ENCODE data around the gene ITGB5.
"Not testable (repeated sequence)": the region's sequence is repeated elsewhere in the genome, so short reads cannot be mapped to it uniquely, and the experiment has no call there.

Gene ITGB5

DNA sequence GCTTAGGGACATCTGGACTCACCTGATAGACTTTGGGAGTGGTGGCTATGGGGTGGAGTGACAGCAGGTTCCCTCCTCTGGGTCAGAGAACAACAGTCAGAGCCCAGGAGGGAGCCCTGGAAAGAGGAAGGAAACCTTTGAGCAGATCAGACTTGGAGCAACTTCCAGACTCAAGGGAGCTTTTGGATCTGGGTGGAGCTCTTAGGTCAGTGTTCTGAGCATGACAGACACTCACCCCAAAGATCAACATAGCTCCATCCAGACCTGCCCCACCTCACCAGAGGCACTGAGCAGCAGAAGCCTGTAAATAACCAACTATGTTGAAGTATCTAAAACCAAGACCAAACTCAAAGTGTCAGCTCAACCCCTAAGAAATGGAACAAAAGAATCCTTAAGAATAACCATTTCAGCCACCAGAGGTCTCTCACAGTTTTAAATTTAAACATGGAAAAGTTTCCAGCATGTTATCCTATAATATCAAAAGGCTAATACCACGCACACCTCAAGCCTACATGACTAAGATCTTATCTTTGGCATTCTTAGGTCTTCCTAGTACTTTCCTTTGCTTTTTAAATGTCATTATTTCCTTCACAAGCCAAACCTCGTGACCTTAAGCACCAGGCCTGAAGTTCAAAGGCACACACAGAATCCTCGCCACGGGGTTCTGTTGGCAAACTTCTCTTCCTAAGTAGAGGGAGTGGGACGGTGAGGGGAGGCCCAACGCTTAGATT lies 100.5 kb downstream of the ITGB5 start:
- FAIRE-seq: peak; percentile 26

DNA sequence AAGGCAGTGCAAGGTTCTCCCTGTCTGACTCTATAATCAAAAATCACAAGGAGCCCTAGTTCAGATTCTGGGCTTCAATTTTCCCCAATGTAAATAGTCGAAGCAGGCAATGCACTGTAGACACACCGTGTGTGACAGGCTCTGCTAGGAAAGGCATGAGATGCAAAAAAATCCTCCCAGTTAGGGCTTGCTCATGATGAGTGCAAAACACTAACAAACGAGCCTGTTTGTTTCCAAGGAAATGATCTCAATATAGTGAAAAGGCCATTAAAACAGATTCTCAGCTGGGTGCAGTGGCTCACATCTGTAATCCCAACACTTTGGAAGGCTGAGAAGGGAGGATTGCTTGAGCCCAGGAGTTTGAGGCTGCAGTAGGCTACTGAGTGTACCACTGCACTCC lies 101.2 kb downstream of the ITGB5 start:
- FAIRE-seq: no peak

DNA sequence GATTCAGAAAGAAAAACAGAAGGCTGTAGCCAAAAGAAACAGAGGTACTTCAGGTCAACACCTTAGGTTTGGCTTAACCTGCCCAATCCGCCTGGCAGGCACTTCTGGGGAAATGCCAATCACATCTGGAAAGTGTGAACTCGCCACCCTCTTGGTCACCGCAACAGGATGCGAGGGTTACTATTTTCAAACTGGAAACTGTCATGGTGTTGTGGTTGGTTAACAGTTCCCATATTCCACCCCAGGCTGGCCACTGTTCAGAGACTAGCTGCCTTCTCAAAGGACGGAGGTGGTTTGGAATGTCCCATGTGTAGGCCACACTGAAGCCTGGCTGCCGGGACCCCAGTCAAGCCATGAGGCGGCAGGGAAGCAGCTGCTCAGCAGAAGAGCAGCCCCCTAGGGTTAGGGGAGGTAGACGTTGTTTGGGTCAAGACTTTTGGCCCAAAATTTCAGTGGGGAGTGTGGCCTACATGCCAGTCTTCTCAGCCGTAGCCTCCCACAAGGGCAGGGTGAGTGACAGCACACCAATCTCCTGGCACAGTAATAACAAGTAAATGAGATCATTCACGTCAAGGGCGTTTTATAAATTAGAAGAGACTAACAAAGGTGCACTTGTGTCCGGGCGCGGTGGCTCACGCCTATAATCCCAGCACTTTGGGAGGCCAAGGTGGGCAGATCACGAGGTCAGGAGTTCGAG lies 102.3 kb downstream of the ITGB5 start:
- no peak for FAIRE-seq

DNA sequence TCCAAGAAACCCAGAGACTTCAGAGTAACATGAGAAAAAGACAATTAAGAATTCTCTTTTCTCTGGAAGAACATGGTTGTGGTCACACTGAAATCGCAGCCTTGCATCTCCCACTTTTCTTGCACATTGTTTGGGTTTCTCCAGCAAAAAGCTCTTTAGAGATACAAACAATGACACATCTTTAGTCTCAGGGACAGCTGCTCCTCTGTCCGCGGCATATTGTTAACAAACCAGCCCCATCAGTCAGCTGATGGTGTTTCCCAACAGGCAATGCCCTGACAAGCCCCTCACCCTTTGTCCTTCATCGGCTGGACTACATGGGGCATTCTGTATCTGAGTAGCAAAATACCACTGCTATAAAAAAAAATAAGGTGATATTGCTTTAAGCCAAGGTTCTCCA lies 103.5 kb downstream of the ITGB5 start:
- no peak for FAIRE-seq

DNA sequence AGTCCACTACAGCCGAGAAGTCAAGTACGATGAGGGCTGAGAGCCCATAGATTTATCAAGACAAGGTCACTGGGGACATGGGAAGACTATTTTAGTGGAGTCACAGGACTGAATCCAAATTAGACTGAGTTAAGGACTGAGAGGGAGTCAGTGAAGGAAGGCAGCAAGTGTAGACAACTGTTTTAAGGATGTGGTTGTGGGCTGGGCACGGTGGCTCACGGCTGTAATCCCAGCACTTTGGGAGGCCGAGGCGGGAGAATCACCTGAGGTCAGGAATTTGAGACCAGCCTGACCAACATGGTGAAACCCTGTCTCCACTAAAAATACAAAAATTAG lies 104.8 kb downstream of the ITGB5 start:
- FAIRE-seq: not testable (repeated sequence)

DNA sequence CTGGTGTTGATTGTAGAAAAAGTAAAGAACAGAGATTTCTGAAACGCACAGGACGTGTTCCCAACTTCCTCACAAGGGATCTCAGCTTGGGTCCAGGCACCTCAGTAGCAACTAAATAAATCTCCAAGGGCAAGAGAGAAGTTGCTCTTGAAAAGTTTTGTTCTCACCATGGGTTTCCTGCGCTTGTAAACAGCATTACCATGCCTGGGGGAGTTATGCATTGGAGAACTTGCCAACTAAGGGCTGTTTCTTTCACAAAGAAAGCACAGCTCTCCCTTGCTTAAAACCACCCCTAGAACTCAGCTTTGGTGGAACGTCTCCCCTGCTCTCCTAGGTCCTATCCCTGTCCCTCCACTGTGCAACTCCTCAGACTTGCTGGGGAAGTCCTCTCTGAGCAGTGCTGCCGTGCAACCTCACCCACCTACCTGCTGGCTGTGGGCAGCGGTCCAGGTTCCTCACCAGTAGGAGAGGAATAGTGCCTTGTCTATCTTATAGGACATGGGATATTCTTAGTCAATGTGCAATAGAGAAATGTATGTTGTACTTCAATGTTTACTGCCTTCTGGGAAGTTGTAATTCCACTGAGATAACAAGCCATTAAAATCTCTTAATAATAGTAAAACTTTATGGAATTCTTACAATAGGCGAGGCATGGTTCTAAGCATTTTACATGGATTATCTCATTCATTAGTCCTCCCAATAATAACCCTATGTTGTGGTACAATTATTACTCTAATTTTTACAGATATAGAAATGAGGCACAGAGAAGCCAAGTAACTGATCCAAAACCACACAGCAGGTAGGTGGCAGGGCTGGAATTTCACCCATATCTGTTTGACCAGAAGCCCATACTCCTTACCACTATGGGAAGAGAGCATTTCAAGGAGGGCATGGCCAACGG lies 105.4 kb downstream of the ITGB5 start:
- no peak for FAIRE-seq

DNA sequence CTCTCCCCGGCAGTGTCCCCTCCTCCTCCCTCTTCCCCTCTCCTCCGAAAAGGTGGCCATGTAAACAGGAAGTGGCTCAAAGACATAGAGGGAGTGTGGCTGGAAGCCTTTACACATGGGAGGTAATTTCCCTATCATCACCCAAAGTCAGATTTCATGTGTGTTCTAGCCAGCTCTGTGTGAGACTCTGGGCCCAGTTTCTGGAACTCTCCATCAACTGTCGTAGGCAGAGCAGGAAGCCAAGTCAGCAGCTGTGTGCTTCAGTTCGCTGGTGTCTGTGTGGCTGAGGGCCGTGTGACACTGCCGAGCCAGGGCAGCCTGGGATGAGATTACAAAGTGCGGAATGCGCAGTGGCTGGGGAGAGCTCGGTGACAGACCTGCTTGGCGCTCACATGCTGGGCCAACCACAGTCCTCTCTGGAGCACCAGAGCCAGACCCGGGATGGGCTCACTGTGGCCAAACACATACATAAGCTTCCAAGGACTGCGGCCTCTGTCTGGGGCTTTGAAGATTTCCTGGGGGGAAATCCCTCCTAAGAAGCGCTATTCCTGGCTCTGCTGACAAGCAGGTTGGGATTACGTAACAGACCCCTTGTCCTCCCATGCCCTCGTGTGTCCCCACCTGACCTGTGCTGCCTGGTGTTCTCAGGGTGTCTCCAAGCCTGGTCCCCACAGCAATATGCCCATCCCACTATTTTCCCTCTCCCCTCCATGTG lies 106.2 kb downstream of the ITGB5 start:
- no peak for FAIRE-seq

DNA sequence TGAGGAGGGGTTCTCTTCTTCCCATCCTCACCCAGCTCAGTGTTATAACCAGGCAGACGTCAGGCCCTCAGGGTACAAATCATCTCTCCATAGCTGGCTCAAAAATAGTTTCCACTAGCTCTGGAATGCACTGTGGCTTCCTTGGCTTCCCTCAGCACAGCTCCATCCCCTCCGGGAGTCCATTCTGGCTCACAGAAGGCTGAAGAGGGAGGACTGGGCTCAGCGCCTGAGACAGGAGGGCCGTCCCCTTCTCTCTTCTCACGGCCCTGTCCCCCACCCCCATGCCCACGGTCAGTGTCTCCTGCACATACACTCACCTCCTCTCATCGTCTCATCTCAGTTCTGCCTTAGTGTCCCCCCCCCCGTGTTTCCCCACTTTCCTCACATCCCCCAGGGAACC lies 106.8 kb downstream of the ITGB5 start:
- no peak for FAIRE-seq

DNA sequence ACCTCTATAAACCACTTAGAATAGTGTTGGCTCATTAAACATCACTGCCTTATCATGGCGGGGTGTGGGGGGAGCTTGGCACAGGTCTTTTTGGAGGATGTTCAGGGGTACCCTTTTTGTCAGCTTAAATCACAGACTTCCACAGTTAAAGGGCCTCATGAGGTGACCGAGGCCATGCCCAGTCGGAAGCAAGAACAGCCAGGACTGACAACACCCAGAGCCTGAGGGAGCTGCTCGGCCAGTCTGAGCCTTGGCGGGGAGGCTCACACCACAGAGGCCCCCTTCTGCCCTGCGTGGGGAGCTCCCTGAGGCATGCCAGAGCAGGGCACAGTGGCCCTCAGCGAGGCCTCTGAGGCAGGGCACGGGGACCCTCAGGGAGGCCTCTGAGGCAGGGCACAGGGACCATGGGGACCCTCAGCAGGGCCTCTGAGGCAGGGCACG lies 107.4 kb downstream of the ITGB5 start:
- FAIRE-seq: no peak

DNA sequence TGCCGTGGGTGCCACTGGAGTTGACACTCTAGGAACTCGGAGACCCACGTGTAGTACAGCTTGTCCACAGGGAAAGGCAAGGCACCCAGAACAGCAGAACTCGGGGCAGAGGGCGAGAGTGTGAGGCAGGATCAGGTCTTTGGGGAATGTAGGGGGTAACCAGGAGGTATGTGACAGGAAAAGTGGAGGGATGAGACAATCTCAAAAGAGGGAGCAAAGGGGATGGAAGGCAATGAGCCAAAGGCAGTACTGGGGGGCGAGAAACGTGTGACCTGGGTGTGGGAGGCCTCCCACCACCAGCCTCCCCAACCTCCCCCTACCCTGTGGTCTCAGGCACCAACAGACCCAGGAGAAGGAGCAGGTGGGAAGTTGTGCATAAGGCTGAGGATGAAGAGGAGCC lies 108.0 kb downstream of the ITGB5 start:
- FAIRE-seq: no peak

DNA sequence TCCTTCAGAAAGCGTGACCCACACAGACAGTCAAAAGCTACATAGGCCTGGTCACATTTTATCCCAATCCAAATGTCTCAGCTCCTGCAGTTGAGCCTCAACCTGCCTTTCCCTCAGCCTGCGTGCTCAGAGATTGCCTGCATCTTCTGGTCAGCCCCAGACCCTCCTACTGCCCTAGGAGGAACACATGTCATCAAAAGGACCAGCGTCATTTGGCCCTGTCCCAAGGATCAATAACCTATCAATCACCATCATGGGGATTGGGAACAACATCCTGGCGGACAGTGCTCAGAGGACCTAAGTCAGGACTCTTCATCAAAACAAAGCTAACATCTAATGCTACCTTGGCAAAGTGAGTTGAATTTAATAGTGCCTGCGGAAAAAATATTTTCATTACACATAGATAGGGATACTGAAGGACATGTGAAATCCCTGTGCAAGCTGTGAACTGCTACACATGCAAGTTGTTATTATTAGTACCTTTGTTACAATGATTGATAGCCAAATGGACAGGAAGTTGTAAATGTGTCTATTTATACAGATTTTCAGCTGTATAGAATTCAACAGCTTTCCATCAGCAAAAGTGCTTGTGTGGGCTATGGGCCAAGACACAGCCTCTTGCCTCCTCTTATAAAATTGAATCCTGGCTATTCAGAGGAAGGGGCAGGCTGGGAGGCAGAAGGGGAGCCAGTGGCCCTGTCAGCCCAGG lies 109.2 kb downstream of the ITGB5 start:
- FAIRE-seq: no peak

DNA sequence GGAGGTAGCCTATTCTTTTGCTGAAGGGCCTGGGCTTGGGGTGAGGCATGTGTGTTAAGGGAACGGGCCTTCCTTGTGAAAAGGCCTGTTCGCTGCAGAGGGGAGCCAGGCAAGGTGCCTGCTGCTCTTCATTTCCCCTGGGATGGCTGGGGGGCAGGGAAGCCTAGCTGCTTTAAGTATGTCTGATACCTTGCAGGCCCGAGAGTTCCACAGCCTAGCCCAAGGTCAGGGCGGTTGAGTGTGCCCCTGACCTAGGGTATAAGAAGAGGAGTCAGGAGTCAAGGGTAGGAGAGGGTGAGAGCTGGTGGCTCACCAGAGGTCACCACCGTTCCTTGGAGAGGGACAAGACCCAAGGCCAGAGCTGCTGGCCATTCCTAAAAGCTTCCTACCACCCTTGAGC lies 110.3 kb downstream of the ITGB5 start:
- no peak for FAIRE-seq

DNA sequence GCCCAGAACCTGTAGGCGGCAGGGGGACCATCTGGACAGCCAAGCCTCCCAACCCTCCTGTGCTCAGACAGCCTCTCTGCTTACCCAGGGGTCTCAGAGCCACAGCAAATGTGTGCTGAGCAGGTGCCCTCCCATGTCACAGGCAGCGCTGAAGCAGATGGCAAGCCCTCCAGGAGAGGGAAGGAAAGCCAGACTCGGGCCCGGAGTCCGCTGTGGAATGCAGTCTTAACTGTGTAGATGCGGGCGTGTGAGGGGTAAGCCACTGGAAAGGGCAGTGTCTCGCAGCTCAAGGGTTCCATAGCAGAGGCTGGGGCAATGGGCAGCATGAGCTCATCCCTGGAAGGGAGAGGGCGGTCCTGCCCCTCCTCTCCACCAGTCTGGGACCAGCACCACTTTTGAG lies 111.3 kb downstream of the ITGB5 start:
- FAIRE-seq: no peak

DNA sequence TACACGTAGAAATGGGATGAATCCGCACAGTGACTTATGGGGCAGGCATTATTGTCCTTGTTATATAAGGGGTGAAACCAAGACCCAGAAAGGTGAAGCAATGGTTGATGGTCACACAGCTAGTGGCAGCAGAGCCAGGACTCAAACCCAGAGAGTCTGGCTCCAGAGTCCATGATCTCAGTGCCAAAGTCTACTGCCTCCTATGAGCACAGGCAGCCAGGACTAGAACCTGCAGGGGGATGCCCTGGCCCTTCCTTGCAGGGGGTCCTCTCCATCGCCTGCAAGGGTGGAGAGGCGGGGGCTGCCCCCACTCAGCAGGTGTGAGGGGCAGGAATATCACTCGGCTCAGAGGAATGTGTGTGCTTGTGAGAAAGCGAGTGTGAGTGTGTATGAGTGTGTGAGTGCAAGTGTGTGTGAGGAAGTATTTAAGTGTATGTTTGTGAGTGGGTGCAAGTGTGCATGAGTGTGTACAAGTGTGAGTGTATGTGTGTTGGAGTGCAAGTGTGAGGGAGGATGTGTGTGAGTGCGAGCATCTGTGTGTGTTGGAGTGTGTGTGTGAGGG lies 112.2 kb downstream of the ITGB5 start:
- FAIRE-seq: no peak

DNA sequence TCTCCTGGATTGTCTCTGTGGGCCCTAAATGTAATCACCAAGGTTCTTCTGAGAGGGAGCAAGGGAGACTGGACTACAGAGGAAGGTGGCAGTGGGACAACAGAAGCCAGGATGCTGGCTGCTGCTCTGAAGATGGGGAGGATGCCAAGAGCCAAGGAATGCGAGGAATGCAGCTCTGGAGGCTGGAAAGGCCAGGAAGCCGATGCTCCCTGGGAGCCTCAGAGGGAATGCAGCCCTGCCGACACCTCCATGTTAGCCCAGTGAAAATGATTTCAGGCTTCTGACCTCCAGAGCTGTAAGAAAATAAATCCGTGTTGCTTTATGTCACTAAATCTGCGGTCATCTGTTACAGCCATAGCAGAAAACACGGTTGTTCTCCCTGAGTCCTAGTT lies 112.8 kb downstream of the ITGB5 start:
- no peak for FAIRE-seq

DNA sequence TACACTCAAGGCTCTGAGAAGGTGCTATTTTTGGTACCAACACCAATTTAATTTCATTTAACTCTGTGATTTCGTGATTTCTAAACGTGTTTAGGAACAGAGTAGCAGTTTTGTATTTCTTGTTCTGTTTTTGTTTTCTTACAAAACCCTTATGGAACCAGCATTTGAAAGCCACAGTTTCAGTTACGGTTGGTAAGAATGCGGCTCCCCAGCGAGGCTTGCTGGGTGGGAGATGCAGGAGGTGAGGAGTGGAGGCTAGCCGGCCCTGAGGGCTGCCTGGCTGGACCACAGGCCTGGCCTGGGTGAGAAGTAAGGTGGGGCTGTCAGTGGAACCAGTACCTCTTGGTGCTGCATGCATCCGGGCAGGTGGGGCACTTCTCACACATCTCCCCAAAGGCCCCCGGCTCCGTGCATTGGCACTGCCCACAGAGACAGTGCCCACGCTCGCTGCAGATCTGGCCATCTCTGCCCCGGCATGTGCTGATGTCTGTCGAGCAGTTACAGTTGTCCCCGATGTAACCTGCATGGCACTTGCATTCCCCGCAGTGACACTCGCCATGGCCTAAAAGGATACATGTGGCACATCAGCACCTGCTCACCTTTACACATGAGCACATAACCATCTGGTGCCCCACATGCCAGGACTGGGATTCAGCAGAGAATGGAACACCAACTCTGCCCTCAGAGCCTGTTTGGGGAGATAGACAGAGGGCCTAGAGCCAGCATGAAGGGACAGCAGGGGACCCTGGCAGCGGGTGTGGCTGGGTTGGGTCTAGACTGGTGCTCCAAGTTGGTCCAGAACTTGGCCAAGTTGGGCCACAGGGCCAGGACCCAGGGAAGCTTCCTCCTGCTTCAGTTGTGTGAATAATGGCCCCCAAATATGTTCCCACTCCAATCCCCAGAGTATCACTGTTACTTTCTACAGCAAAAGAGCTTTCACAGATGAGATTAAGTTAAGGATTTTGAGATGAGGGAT lies 113.5 kb downstream of the ITGB5 start:
- FAIRE-seq: no peak

DNA sequence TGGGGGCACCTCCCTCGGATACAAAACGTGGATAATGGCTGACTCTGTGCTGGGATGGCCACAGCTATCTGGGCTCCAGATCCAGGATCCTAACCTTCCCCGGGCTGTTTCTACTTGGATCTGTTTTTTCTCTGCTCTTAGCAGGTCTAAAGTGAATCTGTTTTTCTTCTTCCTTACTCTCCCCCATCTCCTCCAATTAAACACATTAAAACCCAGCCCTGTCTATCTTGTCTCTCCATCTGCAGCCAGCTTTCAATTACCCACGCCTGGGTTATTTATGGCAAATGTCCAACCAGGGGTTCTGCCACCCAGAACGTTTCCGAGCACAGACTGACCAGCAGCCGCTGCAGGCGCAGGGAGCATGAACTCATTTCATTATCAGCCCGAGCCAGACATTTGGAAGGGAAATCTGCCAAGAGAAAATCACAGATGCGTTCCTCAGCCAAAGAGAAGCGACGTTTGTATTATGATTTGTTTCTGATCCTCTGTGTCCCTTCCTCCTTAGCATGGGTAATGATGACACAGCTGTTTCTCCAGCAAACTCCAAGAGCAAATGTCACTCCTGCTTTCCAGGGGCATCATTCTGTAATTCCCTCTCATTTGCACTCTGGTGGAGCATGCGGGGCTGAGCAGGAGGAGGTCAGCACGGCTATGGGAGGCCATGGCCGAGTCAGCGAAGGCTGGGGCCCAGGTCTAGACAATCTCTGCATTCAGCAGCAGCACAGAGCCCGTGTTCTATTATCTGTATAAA lies 114.9 kb downstream of the ITGB5 start:
- FAIRE-seq: no peak

DNA sequence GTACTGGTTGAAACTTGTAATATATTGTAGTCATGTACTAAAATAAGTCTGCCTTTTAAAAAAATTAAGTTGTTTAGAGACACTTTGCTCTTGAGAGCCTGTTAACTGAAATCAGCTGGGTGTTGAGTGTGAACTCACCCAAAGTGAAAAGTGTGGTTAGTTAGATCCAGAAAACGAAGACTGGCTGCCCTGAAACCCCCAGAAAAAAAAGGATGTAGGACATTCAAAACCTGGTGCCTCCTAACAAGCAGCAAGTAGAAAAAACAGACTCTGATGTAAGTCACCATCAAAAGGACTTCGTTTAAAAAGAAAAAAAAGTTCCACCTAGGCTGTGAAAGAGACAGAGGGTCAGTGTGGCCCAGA lies 116.1 kb downstream of the ITGB5 start:
- FAIRE-seq: no peak

DNA sequence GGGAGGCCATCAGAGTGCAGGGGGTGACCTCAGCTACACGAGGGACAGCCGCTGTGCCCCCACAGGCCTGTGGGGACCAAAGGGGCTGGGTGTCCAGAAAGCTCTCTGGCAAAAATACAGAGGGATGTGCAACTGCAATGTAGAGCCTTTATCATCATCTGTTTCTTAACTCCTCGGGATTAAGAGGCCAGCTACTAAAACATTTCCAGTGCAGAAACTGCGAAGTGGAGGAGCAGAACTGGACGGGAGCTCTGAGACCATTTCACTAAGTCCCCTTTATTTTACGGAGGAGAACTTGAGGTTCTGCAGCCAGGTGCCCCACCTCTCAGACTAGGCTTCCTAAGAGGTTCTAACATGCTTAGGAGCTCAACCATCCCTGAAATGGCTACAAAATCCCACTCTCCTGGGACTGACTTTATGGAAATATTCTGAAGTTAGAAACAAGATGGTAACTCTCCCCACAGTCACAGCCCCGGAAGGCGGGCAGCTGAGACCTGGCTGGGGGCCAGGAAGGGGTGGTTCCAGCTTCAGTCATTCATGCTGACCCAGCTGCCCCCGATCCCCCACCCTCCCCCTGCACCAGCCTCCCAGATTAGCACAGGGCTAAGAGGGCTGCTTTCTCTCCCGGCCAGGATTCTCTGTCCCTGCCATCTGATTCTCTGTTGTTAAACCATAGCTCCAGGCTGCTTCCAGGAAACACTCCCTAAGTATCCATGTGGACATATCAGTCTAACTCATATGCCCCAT lies 116.7 kb downstream of the ITGB5 start:
- no peak for FAIRE-seq

All from TTC549 (cell line).